Nephron progenitor cell (in vitro differentiated cells): ENCODE data around the gene SMARCA2.

ENCODE experiments used
- DNase-seq: peaks from one replicate; pipeline ENCODE4 v3.0.0; 2021
- H3K27ac Mint-ChIP-seq: 2 replicates; pipeline ENCODE4 v1.8.0; 2021; ENCODE audit warnings: mild to moderate bottlenecking, moderate library complexity, mixed read lengths
- H3K27me3 Mint-ChIP-seq: 2 replicates; pipeline ENCODE4 v1.8.0; 2021; ENCODE audit warnings: mild to moderate bottlenecking, low read depth, mixed read lengths; ENCODE audit not compliant: poor library complexity
- H3K36me3 Mint-ChIP-seq: 2 replicates; pipeline ENCODE4 v1.8.0; 2021; ENCODE audit warnings: low read depth, mixed read lengths
- H3K4me1 Mint-ChIP-seq: 2 replicates; pipeline ENCODE4 v1.8.0; 2021; ENCODE audit warnings: mixed read lengths
- H3K4me3 Mint-ChIP-seq: 2 replicates; pipeline ENCODE4 v1.8.0; 2021; ENCODE audit warnings: mild to moderate bottlenecking, moderate library complexity, mixed read lengths
- H3K9me3 Mint-ChIP-seq: 2 replicates; pipeline ENCODE4 v1.8.0; 2021; ENCODE audit warnings: mild to moderate bottlenecking, moderate library complexity, mixed read lengths
- CTCF ChIP-seq: fragments of 200-600 bp; sonication (generic); IDR thresholded peaks from 2 replicates; pipeline ENCODE4 v1.5.0; 2021; ENCODE audit warnings: antibody characterized with exemption

Gene SMARCA2

GRCh38 chr9:2021731-2022130, 6.6 kb downstream of the SMARCA2 start:
- peaks cover 26% of the 10 kb centered on the region for H3K27me3 Mint-ChIP-seq
- no peak overlapping the region for H3K4me3 Mint-ChIP-seq
- H3K9me3 Mint-ChIP-seq = no peaks in the 10 kb centered on the region
- H3K27ac Mint-ChIP-seq = no peak overlapping the region
- peaks cover 46% of the 10 kb centered on the region for H3K4me1 Mint-ChIP-seq
- no peaks in the 10 kb centered on the region for H3K36me3 Mint-ChIP-seq
- no peak for TF ChIP-seq CTCF
- no peak for DNase-seq

GRCh38 chr9:2022560-2022959, 7.4 kb downstream of the SMARCA2 start:
- no peak for DNase-seq
- Mint-ChIP-seq H3K36me3 (no peaks in the 10 kb centered on the region), H3K9me3 (no peaks in the 10 kb centered on the region), H3K27me3 (peaks cover 23% of the 10 kb centered on the region), H3K27ac (no peak overlapping the region), H3K4me1 (peaks cover 46% of the 10 kb centered on the region), H3K4me3 (no peak overlapping the region)
- TF ChIP-seq CTCF = no peak

GRCh38 chr9:2023042-2023441, 7.9 kb downstream of the SMARCA2 start:
- TF ChIP-seq CTCF = no peak
- DNase-seq = no peak
- Mint-ChIP-seq H3K4me1 (peaks cover 41% of the 10 kb centered on the region), H3K9me3 (no peaks in the 10 kb centered on the region), H3K4me3 (no peak overlapping the region), H3K27me3 (peaks cover 18% of the 10 kb centered on the region), H3K36me3 (no peaks in the 10 kb centered on the region), H3K27ac (no peak overlapping the region)

- Mint-ChIP-seq H3K4me1 (peaks cover 36% of the 10 kb centered on the region), H3K27me3 (peaks cover 13% of the 10 kb centered on the region), H3K27ac (no peak overlapping the region), H3K36me3 (no peaks in the 10 kb centered on the region), H3K4me3 (no peak overlapping the region), H3K9me3 (no peaks in the 10 kb centered on the region)
- TF ChIP-seq CTCF = no peak
- DNase-seq = no peak
Observed at GRCh38 chr9:2023532-2023931, 8.4 kb downstream of the SMARCA2 start.

GRCh38 chr9:2024888-2025782, 10.0 kb downstream of the SMARCA2 start:
- TF ChIP-seq CTCF = no peak
- no peak for DNase-seq
- no peaks in the 10 kb centered on the region for H3K9me3 Mint-ChIP-seq
- H3K27ac Mint-ChIP-seq = no peak overlapping the region
- H3K27me3 Mint-ChIP-seq = no peaks in the 10 kb centered on the region
- no peaks in the 10 kb centered on the region for H3K36me3 Mint-ChIP-seq
- H3K4me3 Mint-ChIP-seq = no peak overlapping the region
- H3K4me1 Mint-ChIP-seq = peaks cover 24% of the 10 kb centered on the region
